ACC112 (cell line): Measurements from ENCODE around the gene RGS19.

Experiments used
- H2AFZ ChIP-seq: fragments of 200-600 bp; sonication (generic); one replicate; pipeline ENCODE4 v1.6.0; 2017; ENCODE audit warnings: antibody characterized with exemption, low read length; ENCODE audit not compliant: unreplicated experiment
- H3K27ac ChIP-seq: fragments of 200-600 bp; sonication (generic); 2 replicates; pipeline ENCODE4 v1.5.1; 2014; ENCODE audit warnings: low read depth, mild to moderate bottlenecking, antibody characterized with exemption, low read length, moderate library complexity
- H3K27me3 ChIP-seq: fragments of 200-600 bp; sonication (generic); 2 replicates; pipeline ENCODE4 v1.6.1; 2014; ENCODE audit warnings: mild to moderate bottlenecking, antibody characterized with exemption, low read length, moderate library complexity, mixed read lengths; ENCODE audit not compliant: insufficient read depth
- H3K36me3 ChIP-seq: fragments of 200-600 bp; sonication (generic); 2 replicates; pipeline ENCODE4 v1.6.1; 2016; ENCODE audit warnings: mild to moderate bottlenecking, antibody characterized with exemption, low read length, moderate library complexity, mixed read lengths; ENCODE audit not compliant: insufficient read depth
- H3K4me1 ChIP-seq: fragments of 200-600 bp; sonication (generic); one replicate; pipeline ENCODE4 v1.6.1; 2016; ENCODE audit warnings: low read length, mixed read lengths; ENCODE audit not compliant: insufficient read depth, unreplicated experiment, control insufficient read depth
- H3K4me3 ChIP-seq: fragments of 200-600 bp; sonication (generic); 2 replicates; pipeline ENCODE4 v1.5.1; 2014; ENCODE audit warnings: mild to moderate bottlenecking, low read depth, low read length
- H3K79me2 ChIP-seq: fragments of 200-600 bp; sonication (generic); one replicate; pipeline ENCODE4 v1.6.0; 2016; ENCODE audit warnings: low read length; ENCODE audit not compliant: control insufficient read depth, unreplicated experiment, insufficient read depth

Gene RGS19

GRCh38 chr20:64067005-64067632 lies 12.2 kb downstream of the RGS19 start:
- Histone ChIP-seq H2AFZ (no peak overlapping the region), H3K4me3 (no peak overlapping the region), H3K27me3 (no peaks in the 10 kb centered on the region), H3K79me2 (peaks cover 6% of the 10 kb centered on the region), H3K4me1 (peaks cover 31% of the 10 kb centered on the region), H3K36me3 (no peaks in the 10 kb centered on the region), H3K27ac (no peak overlapping the region)

- Histone ChIP-seq H3K79me2 (peaks cover 6% of the 10 kb centered on the region), H3K4me3 (no peak overlapping the region), H3K27me3 (no peaks in the 10 kb centered on the region), H3K4me1 (peaks cover 31% of the 10 kb centered on the region), H2AFZ (no peak overlapping the region), H3K36me3 (no peaks in the 10 kb centered on the region), H3K27ac (no peak overlapping the region)
These were observed 13.4 kb downstream of the RGS19 start for GRCh38 chr20:64065974-64066343.

GRCh38 chr20:64065062-64065973 lies 14.0 kb downstream of the RGS19 start:
- H3K27ac ChIP-seq: no peak overlapping the region

GRCh38 chr20:64064145-64064698 lies 15.1 kb downstream of the RGS19 start:
- peak overlapping the region; percentile 84 for H3K4me3 ChIP-seq
- H3K79me2 ChIP-seq: peaks cover 6% of the 10 kb centered on the region
- H3K27me3 ChIP-seq: no peaks in the 10 kb centered on the region
- peak overlapping the region; percentile 57 for H3K27ac ChIP-seq
- no peaks in the 10 kb centered on the region for H3K36me3 ChIP-seq
- no peak overlapping the region for H2AFZ ChIP-seq
- H3K4me1 ChIP-seq: peaks cover 31% of the 10 kb centered on the region

More at GRCh38 chr20:64065062-64065973, 14.0 kb downstream of the RGS19 start:
- H3K4me3 ChIP-seq: no peak overlapping the region
- H3K27me3 ChIP-seq: no peaks in the 10 kb centered on the region
- H3K79me2 ChIP-seq: peaks cover 6% of the 10 kb centered on the region
- H2AFZ ChIP-seq: no peak overlapping the region
- H3K36me3 ChIP-seq: no peaks in the 10 kb centered on the region
- peaks cover 31% of the 10 kb centered on the region for H3K4me1 ChIP-seq

GRCh38 chr20:64063389-64064144 lies 15.8 kb downstream of the RGS19 start:
- Histone ChIP-seq H3K79me2 (peaks cover 6% of the 10 kb centered on the region), H2AFZ (peak overlapping the region; percentile 59), H3K36me3 (no peaks in the 10 kb centered on the region), H3K4me3 (peak overlapping the region; percentile 84), H3K27ac (peak overlapping the region; percentile 57), H3K27me3 (no peaks in the 10 kb centered on the region), H3K4me1 (peaks cover 36% of the 10 kb centered on the region)

GRCh38 chr20:64062596-64063388 lies 16.5 kb downstream of the RGS19 start, which contains the start of gene TCEA2:
TSS of gene TCEA2 (plus strand) at chr20:64063198. CDS start at chr20:64063313, 115 bp downstream.
- Histone ChIP-seq H3K36me3 (no peaks in the 10 kb centered on the region), H3K27me3 (no peaks in the 10 kb centered on the region), H3K27ac (peak within 1 kb of the TSS; percentile 57), H3K79me2 (peaks cover 6% of the 10 kb centered on the region), H3K4me1 (peaks cover 43% of the 10 kb centered on the region), H3K4me3 (peak within 1 kb of the TSS; percentile 84), H2AFZ (peak within 1 kb of the TSS; percentile 59)

- H3K36me3 ChIP-seq: no peaks in the 10 kb centered on the region
- H3K4me1 ChIP-seq: peaks cover 43% of the 10 kb centered on the region
- H3K79me2 ChIP-seq: peaks cover 6% of the 10 kb centered on the region
- peak overlapping the region; percentile 34 for H2AFZ ChIP-seq
- no peak overlapping the region for H3K27ac ChIP-seq
- H3K27me3 ChIP-seq: no peaks in the 10 kb centered on the region
- H3K4me3 ChIP-seq: peak overlapping the region; percentile 84
These were observed 17.1 kb downstream of the RGS19 start for GRCh38 chr20:64062276-64062595.

GRCh38 chr20:64058536-64058935 lies 20.8 kb downstream of the RGS19 start:
- H3K4me1 ChIP-seq: peaks cover 33% of the 10 kb centered on the region
- no peak overlapping the region for H2AFZ ChIP-seq
- no peak overlapping the region for H3K4me3 ChIP-seq

GRCh38 chr20:64057628-64058498 lies 21.5 kb downstream of the RGS19 start:
- Histone ChIP-seq H3K4me1 (peaks cover 33% of the 10 kb centered on the region), H3K79me2 (no peaks in the 10 kb centered on the region), H3K4me3 (no peak overlapping the region), H3K27me3 (no peaks in the 10 kb centered on the region), H3K36me3 (no peaks in the 10 kb centered on the region), H2AFZ (no peak overlapping the region), H3K27ac (no peak overlapping the region)

More at GRCh38 chr20:64058536-64058935, 20.8 kb downstream of the RGS19 start:
- Histone ChIP-seq H3K36me3 (no peaks in the 10 kb centered on the region), H3K27ac (no peak overlapping the region), H3K27me3 (no peaks in the 10 kb centered on the region), H3K79me2 (peaks cover 5% of the 10 kb centered on the region)
